OCI-LY7 (cell line): ENCODE data around the gene PRSS27. TPM values are rescaled to one million over a fixed set of nuclear protein-coding genes. Genes with fewer than 3 reads are reported as not detected.

ENCODE experiments used
- BruUV-seq: library from RNA; stranded (reverse); fragments of 400-500 nt; replicated peaks from 2 replicates; lab custom pipeline; 2021; lab: Mats Ljungman, UMichigan
- CTCF ChIA-PET: fragments of 300-600 bp; sonication (Branson Sonifier 250); formaldehyde crosslinking; loops from one replicate; lab custom pipeline; 2022; ENCODE audit warnings: antibody characterized with exemption; ENCODE audit not compliant: unreplicated experiment; lab: Charles Lee
- POLR2A ChIA-PET: fragments of 300-600 bp; sonication (Branson Sonifier 250); formaldehyde crosslinking; loops from one replicate; lab custom pipeline; 2022; ENCODE audit warnings: antibody characterized with exemption; lab: Charles Lee
- DNase-seq: peaks from one replicate; pipeline ENCODE4 v3.0.0-alpha.2; 2015; ENCODE audit warnings: low spot score
- H2AFZ ChIP-seq: fragments of 200-600 bp; sonication (generic), shearing (Covaris generic); 2 replicates; pipeline ENCODE4 v1.6.1; 2014; ENCODE audit warnings: mild to moderate bottlenecking, antibody characterized with exemption, low read length, moderate library complexity
- H3K27ac ChIP-seq: fragments of 200-600 bp; sonication (generic); 2 replicates; pipeline ENCODE4 v1.5.1; 2014; ENCODE audit warnings: mixed run types, low read depth, mild to moderate bottlenecking, moderate library complexity, low read length, inconsistent platforms; ENCODE audit not compliant: poor library complexity, severe bottlenecking
- H3K36me3 ChIP-seq: fragments of 200-600 bp; sonication (generic); 2 replicates; pipeline ENCODE4 v1.6.1; 2014; ENCODE audit warnings: mild to moderate bottlenecking, antibody characterized with exemption, low read length, moderate library complexity, mixed read lengths; ENCODE audit not compliant: insufficient read depth
- H3K4me1 ChIP-seq: fragments of 200-600 bp; sonication (generic); 2 replicates; pipeline ENCODE4 v1.5.1; 2014; ENCODE audit warnings: mild to moderate bottlenecking, low read length; ENCODE audit not compliant: insufficient read depth, poor library complexity, severe bottlenecking
- H3K4me2 ChIP-seq: fragments of 200-600 bp; sonication (generic); 2 replicates; pipeline ENCODE4 v1.6.1; 2014; ENCODE audit warnings: mild to moderate bottlenecking, low read length
- H3K4me3 ChIP-seq: fragments of 200-600 bp; sonication (generic); 2 replicates; pipeline ENCODE4 v1.5.1; 2014; ENCODE audit warnings: mild to moderate bottlenecking, low read depth, low read length; ENCODE audit not compliant: poor library complexity, severe bottlenecking
- H3K79me2 ChIP-seq: fragments of 200-600 bp; sonication (generic); 2 replicates; pipeline ENCODE4 v1.6.1; 2016; ENCODE audit warnings: low read depth, mild to moderate bottlenecking, low read length, moderate library complexity, mixed read lengths; ENCODE audit not compliant: insufficient read depth
- H3K9me2 ChIP-seq: fragments of 200-600 bp; sonication (generic); 2 replicates; pipeline ENCODE4 v1.6.1; 2016; ENCODE audit warnings: mild to moderate bottlenecking, low read length, mixed read lengths; ENCODE audit not compliant: insufficient read depth
- H3K9me3 ChIP-seq: fragments of 200-600 bp; sonication (generic); 2 replicates; pipeline ENCODE4 v1.6.1; 2014; ENCODE audit warnings: mild to moderate bottlenecking, mixed run types, low read length, mixed read lengths
- H4K20me1 ChIP-seq: fragments of 200-600 bp; sonication (generic); 2 replicates; pipeline ENCODE4 v1.6.1; 2014; ENCODE audit warnings: mild to moderate bottlenecking, antibody characterized with exemption, low read length, moderate library complexity, mixed read lengths; ENCODE audit not compliant: insufficient read depth
- EZH2phosphoT487 ChIP-seq: fragments of 200-600 bp; sonication (generic); IDR thresholded peaks from 2 replicates; pipeline ENCODE4 v1.6.1; 2018; ENCODE audit warnings: low read depth, borderline replicate concordance, mild to moderate bottlenecking, mixed run types, antibody characterized with exemption, low read length, moderate library complexity, mixed read lengths
- intact Hi-C: fragments of 100-400 bp; cut with micrococcal nuclease; formaldehyde crosslinking; loops from one replicate; pipeline ENCODE4 v1.10.0; 2022; ENCODE audit not compliant: unreplicated experiment
- total RNA-seq, 2 experiments: library from RNA; depleted of rRNA in 1 of 2; stranded (reverse); fragments of >200 nt in 1 of 2; shearing (Covaris generic) in 1 of 2; gene quantifications; 2 replicates each; pipeline ENCODE4 v1.2.3, GENCODE V29; 2014 to 2022
- TF ChIP-seq, protein P1 (sequence below): fragments of 200-600 bp; sonication (generic); conservative IDR thresholded peaks from 2 replicates; pipeline ENCODE4 v1.5.1; 2014; ENCODE audit warnings: mild to moderate bottlenecking, antibody characterized with exemption, low read length, moderate library complexity, mixed read lengths

PRSS27 gene
- total RNA-seq, 2 experiments from 2014 or later = 2.7 to 7.7 TPM

DNA sequence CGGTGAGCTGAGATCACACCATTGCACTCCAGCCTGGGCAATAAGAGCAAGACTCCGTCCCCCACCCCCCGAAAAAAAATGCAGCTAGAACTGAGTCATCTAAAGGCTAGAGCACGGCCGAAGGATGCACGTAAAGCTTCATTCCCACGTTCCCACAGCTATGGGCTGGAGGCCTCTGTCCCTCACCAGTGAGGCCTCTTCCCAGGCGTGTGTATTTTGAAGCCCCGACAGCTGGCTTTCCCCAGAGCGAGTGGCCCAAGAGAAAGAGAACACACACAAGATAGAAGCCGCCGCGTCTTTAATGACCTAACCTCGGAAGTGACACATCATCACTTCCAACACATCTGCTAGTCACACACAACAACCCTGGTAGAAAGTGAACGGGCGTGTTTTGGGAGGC lies 44.3 kb downstream of the PRSS27 start:
- Histone ChIP-seq H3K79me2 (peaks cover 9% of the 10 kb centered on the region; the same call in 1 of the 2 replicates), H3K36me3 (peaks cover 3% of the 10 kb centered on the region; the same call in 1 of the 2 replicates), H3K4me2 (no peak overlapping the region), H3K9me2 (no peaks in the 10 kb centered on the region), H3K9me3 (no peaks in the 10 kb centered on the region), H3K4me3 (no peak overlapping the region), H3K4me1 (peaks cover 16% of the 10 kb centered on the region), H4K20me1 (peaks cover 5% of the 10 kb centered on the region; the same call in 1 of the 2 replicates), H2AFZ (no peak overlapping the region), H3K27ac (no peak overlapping the region)
- intact Hi-C loops = loop anchor here (10.0 kb wide), 1 partner anchor 141 kb away; the partner anchor contains the start of genes CEMP1 and PDPK1
- ChIA-PET CTCF (no interaction called here), POLR2A (no interaction called here)
- TF ChIP-seq EZH2phosphoT487 = no peak
- TF ChIP-seq, protein P1, sequence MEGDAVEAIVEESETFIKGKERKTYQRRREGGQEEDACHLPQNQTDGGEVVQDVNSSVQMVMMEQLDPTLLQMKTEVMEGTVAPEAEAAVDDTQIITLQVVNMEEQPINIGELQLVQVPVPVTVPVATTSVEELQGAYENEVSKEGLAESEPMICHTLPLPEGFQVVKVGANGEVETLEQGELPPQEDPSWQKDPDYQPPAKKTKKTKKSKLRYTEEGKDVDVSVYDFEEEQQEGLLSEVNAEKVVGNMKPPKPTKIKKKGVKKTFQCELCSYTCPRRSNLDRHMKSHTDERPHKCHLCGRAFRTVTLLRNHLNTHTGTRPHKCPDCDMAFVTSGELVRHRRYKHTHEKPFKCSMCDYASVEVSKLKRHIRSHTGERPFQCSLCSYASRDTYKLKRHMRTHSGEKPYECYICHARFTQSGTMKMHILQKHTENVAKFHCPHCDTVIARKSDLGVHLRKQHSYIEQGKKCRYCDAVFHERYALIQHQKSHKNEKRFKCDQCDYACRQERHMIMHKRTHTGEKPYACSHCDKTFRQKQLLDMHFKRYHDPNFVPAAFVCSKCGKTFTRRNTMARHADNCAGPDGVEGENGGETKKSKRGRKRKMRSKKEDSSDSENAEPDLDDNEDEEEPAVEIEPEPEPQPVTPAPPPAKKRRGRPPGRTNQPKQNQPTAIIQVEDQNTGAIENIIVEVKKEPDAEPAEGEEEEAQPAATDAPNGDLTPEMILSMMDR = no peak
- BruUV-seq = no TSS peak
- DNase-seq = no peak

DNA sequence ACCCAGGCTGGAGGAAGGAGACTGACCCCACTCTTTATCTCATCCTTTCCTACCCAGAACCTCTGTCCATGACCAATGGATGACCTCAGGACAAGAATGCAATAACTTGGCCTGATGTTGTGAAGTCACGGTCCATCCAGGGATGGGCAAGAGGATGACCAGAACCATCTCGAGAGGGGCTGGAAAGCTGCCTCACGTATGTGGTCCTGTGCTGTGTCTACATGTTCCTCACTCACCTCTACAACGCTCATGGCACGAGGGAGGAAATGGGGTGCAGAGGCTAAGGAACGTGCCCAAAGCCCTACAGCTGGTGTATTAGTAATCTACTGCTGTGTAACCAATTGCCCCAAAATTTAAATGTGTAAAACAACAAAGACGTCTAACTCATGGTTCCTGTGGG lies 45.0 kb downstream of the PRSS27 start:
- Histone ChIP-seq H4K20me1 (peaks cover 5% of the 10 kb centered on the region; the same call in 1 of the 2 replicates), H3K9me3 (no peaks in the 10 kb centered on the region), H3K27ac (no peak overlapping the region), H3K9me2 (no peaks in the 10 kb centered on the region), H3K79me2 (peaks cover 9% of the 10 kb centered on the region; the same call in 1 of the 2 replicates), H3K4me3 (no peak overlapping the region), H2AFZ (no peak overlapping the region), H3K36me3 (peaks cover 3% of the 10 kb centered on the region; the same call in 1 of the 2 replicates), H3K4me1 (peaks cover 16% of the 10 kb centered on the region), H3K4me2 (no peak overlapping the region)
- CTCF ChIA-PET = no interaction called here
- POLR2A ChIA-PET = no interaction called here
- intact Hi-C loops = loop anchor here (10.0 kb wide), 1 partner anchor 140 kb away; the partner anchor contains the start of genes CEMP1 and PDPK1
- no peak for DNase-seq
- TF ChIP-seq EZH2phosphoT487 = no peak
- TF ChIP-seq, protein P1 = no peak
- BruUV-seq = no TSS peak
